ENCODE measurements around the gene MRPL42. TPM values are rescaled to one million over a fixed set of nuclear protein-coding genes. Genes with fewer than 3 reads are reported as not detected.

MRPL42 gene
- polyA plus RNA-seq, 1 donor (not counting 4 experiments of a cell fraction or from before 2014, with no cell fraction given), result 110 TPM

DNA sequence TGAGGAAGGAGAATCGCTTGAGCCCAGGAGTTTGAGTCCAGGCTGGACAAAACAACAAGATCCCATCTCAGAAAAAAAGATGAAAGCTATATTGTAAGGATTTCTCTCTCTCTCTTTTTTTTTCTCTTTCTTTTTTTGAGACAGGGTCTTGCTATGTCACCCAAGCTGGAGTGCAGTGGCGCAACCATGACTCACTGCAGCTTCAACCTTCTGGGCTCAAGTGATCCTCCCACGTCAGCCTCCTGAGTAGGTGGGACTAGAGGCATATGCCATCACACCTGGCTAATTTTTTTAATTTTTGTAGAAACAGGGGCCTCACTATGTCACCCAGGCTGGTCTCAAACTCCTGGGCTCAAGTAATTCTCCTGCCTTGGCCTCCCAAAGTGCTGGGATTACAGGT lies 5.8 kb upstream of the MRPL42 start:
- Histone ChIP-seq H3K79me2 (ENCODE audit: control insufficient read depth, insufficient read depth, low read length) (no peaks in the 10 kb centered on the region), H3K36me3 (ENCODE audit: control insufficient read depth in 2 of 2, extremely low read depth in 1 of 2, insufficient read depth in 2 of 2, low read length in 2 of 2) (no peaks in the 10 kb centered on the region), H3K9ac (ENCODE audit: control insufficient read depth, extremely low read depth, insufficient read depth, low read length) (no peak overlapping the region), H3K4me3 (ENCODE audit: control insufficient read depth in 2 of 3, extremely low read depth in 1 of 3, insufficient read depth in 2 of 3, low read depth in 1 of 3, low read length in 3 of 3) (no peak overlapping the region), H4K20me1 (ENCODE audit: control insufficient read depth, extremely low read depth, insufficient read depth, low read length) (no peaks in the 10 kb centered on the region), H3K4me2 (ENCODE audit: control insufficient read depth, extremely low read depth, insufficient read depth, low read depth, low read length) (no peak overlapping the region), H2AFZ (ENCODE audit: control insufficient read depth, low read length) (no peak overlapping the region), H3K27ac (ENCODE audit: control insufficient read depth, insufficient read depth, low read length) (no peak overlapping the region), H3K9me3 (ENCODE audit: control insufficient read depth, low read depth, low read length) (no peaks in the 10 kb centered on the region), H3K9me1 (ENCODE audit: control insufficient read depth, extremely low read depth, insufficient read depth, low read length) (no peaks in the 10 kb centered on the region), H3K27me3 (ENCODE audit: control insufficient read depth, extremely low read depth, insufficient read depth, low read length) (no peaks in the 10 kb centered on the region), H3K4me1 (ENCODE audit: control insufficient read depth, extremely low read depth, insufficient read depth, low read length) (no peaks in the 10 kb centered on the region)
- dilution Hi-C loops (cut with MboI; ENCODE audit: extremely low pct_ligation_motif_present, low sequenced_read_pairs), result no loop called here
- FAIRE-seq, result no peak
- DNase-seq (ENCODE audit: low read depth, low spot score), result no peak
- TF ChIP-seq EZH2 (IDR thresholded peaks at IDR 0.05; ENCODE audit: low read length) (no peak), CTCF (optimal IDR thresholded peaks at IDR 0.05 in 1 of 3, IDR thresholded peaks at IDR 0.05 in 1 of 3, conservative IDR thresholded peaks at IDR 0.05 in 1 of 3; ENCODE audit: extremely low read depth in 1 of 3, insufficient read depth in 2 of 3, low read length in 3 of 3) (no peak)

DNA sequence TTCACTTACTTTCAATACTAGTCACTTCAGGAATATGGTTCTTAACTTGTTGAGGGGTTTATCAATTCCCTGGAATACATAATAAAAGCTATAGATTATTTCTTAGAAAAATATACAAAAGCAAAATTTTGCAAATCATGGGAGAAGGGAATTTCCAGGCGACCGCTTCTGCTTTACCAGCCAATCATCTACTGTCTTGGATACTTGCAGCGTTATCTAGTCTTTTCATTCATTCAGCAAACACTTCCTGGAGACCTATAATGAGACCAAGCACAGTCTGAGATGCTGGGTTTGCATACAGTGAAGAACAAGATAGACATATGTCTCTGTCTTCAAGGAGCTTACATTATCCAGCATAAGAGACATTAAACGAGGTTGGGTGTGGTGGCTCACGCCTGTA lies 1.5 kb upstream of the MRPL42 start:
- no peaks in the 10 kb centered on the region for H3K9me3 ChIP-seq (ENCODE audit: control insufficient read depth, low read depth, low read length)
- H3K4me1 ChIP-seq (ENCODE audit: control insufficient read depth, extremely low read depth, insufficient read depth, low read length), result peaks cover 11% of the 10 kb centered on the region
- H3K4me2 ChIP-seq (ENCODE audit: control insufficient read depth, extremely low read depth, insufficient read depth, low read depth, low read length), result no peak overlapping the region
- no peak overlapping the region for H3K27ac ChIP-seq (ENCODE audit: control insufficient read depth, insufficient read depth, low read length)
- peaks cover 34% of the 10 kb centered on the region for H3K79me2 ChIP-seq (ENCODE audit: control insufficient read depth, insufficient read depth, low read length)
- no peaks in the 10 kb centered on the region for H3K9me1 ChIP-seq (ENCODE audit: control insufficient read depth, extremely low read depth, insufficient read depth, low read length)
- dilution Hi-C loops (cut with MboI; ENCODE audit: extremely low pct_ligation_motif_present, low sequenced_read_pairs), result no loop called here
- H4K20me1 ChIP-seq (ENCODE audit: control insufficient read depth, extremely low read depth, insufficient read depth, low read length), result no peaks in the 10 kb centered on the region
- DNase-seq (ENCODE audit: low read depth, low spot score), result no peak
- no peaks in the 10 kb centered on the region for H3K27me3 ChIP-seq (ENCODE audit: control insufficient read depth, extremely low read depth, insufficient read depth, low read length)
- TF ChIP-seq CTCF (optimal IDR thresholded peaks at IDR 0.05 in 1 of 3, IDR thresholded peaks at IDR 0.05 in 1 of 3, conservative IDR thresholded peaks at IDR 0.05 in 1 of 3; ENCODE audit: extremely low read depth in 1 of 3, insufficient read depth in 2 of 3, low read length in 3 of 3), result no peak
- no peak for TF ChIP-seq EZH2 (IDR thresholded peaks at IDR 0.05; ENCODE audit: low read length)
- no peak overlapping the region for H2AFZ ChIP-seq (ENCODE audit: control insufficient read depth, low read length)
- no peak overlapping the region for H3K4me3 ChIP-seq (ENCODE audit: control insufficient read depth in 2 of 3, extremely low read depth in 1 of 3, insufficient read depth in 2 of 3, low read depth in 1 of 3, low read length in 3 of 3)
- no peak for FAIRE-seq
- H3K36me3 ChIP-seq (ENCODE audit: control insufficient read depth in 2 of 2, extremely low read depth in 1 of 2, insufficient read depth in 2 of 2, low read length in 2 of 2), result peaks cover 4% of the 10 kb centered on the region in 2 experiments
- H3K9ac ChIP-seq (ENCODE audit: control insufficient read depth, extremely low read depth, insufficient read depth, low read length), result no peak overlapping the region

Measured in keratinocyte (primary cell).